SK-N-SH treated with all-trans-retinoic acid at 6 μM for 48 hours (cell line): ENCODE data around the gene ADAMTS15.

Experiments used
- ARNTL ChIP-seq: fragments of 450-650 bp; formaldehyde crosslinking; IDR thresholded peaks from 2 replicates; pipeline ENCODE4 v1.5.0; 2020; ENCODE audit warnings: low read depth, mild to moderate bottlenecking, moderate library complexity, borderline replicate concordance
- CREB5 ChIP-seq: fragments of 250-450 bp; sonication (Bioruptor Pico); IDR thresholded peaks from 2 replicates; pipeline ENCODE4 v1.5.1; 2020; ENCODE audit warnings: low read depth, mild to moderate bottlenecking, moderate library complexity
- CSDC2 ChIP-seq: fragments of 250-450 bp; sonication (Bioruptor Pico); IDR thresholded peaks from 2 replicates; pipeline ENCODE4 v1.5.0; 2020; ENCODE audit warnings: mild to moderate bottlenecking, moderate library complexity
- CSRNP3 ChIP-seq: fragments of 250-450 bp; sonication (Bioruptor Pico); IDR thresholded peaks from 2 replicates; pipeline ENCODE4 v1.5.1; 2021; ENCODE audit warnings: mild to moderate bottlenecking, moderate library complexity
- ESRRG ChIP-seq: fragments of 250-450 bp; sonication (Bioruptor Pico); IDR thresholded peaks from 2 replicates; pipeline ENCODE4 v1.6.1; 2021; ENCODE audit warnings: mild to moderate bottlenecking
- OSR1 ChIP-seq: fragments of 250-450 bp; sonication (Bioruptor Pico); IDR thresholded peaks from 2 replicates; pipeline ENCODE4 v1.8.0; 2022; ENCODE audit warnings: moderate library complexity, mild to moderate bottlenecking, inconsistent platforms
- PATZ1 ChIP-seq: fragments of 250-450 bp; sonication (Bioruptor Pico); IDR thresholded peaks from 2 replicates; pipeline ENCODE4 v1.8.0; 2020; ENCODE audit warnings: mild to moderate bottlenecking, moderate library complexity, borderline replicate concordance
- POU6F1 ChIP-seq: fragments of 250-450 bp; sonication (Bioruptor Pico); IDR thresholded peaks from 2 replicates; pipeline ENCODE4 v1.8.0; 2021; ENCODE audit warnings: low read depth, mild to moderate bottlenecking, moderate library complexity, borderline replicate concordance
- PPARA ChIP-seq: fragments of 250-450 bp; sonication (Bioruptor Pico); IDR thresholded peaks from 2 replicates; pipeline ENCODE4 v1.5.0; 2020; ENCODE audit warnings: mild to moderate bottlenecking, borderline replicate concordance
- RARB ChIP-seq: fragments of 250-450 bp; sonication (Bioruptor Pico); IDR thresholded peaks from 2 replicates; pipeline ENCODE4 v1.8.0; 2021; ENCODE audit warnings: mild to moderate bottlenecking, moderate library complexity
- SNAI2 ChIP-seq: fragments of 250-450 bp; sonication (Bioruptor Pico); IDR thresholded peaks from 2 replicates; pipeline ENCODE4 v1.5.0; 2020; ENCODE audit warnings: mild to moderate bottlenecking, moderate library complexity
- TCF4 ChIP-seq: fragments of 250-450 bp; sonication (Bioruptor Pico); IDR thresholded peaks from 2 replicates; pipeline ENCODE4 v1.8.0; 2021; ENCODE audit warnings: mild to moderate bottlenecking, moderate library complexity, borderline replicate concordance
- ZC3H10 ChIP-seq: fragments of 250-450 bp; sonication (Bioruptor Pico); IDR thresholded peaks from 2 replicates; pipeline ENCODE4 v1.5.1; 2021; ENCODE audit warnings: mild to moderate bottlenecking, moderate library complexity
- ZFP30 ChIP-seq: fragments of 450-650 bp; formaldehyde crosslinking; IDR thresholded peaks from 2 replicates; pipeline ENCODE4 v1.5.0; 2022; ENCODE audit warnings: mild to moderate bottlenecking, moderate library complexity

GRCh38 chr11:130415731-130416529, 32.5 kb upstream of the ADAMTS15 start:
- TF ChIP-seq PPARA (CRISPR knock-in tag) = no peak
- no peak for TF ChIP-seq TCF4 (CRISPR knock-in tag)
- TF ChIP-seq ESRRG = no peak
- no peak for TF ChIP-seq CREB5
- TF ChIP-seq OSR1 (CRISPR knock-in tag) = no peak
- no peak for TF ChIP-seq ZFP30 (CRISPR knock-in tag)
- no peak for TF ChIP-seq CSRNP3 (CRISPR knock-in tag)
- TF ChIP-seq SNAI2 (CRISPR knock-in tag) = no peak
- TF ChIP-seq POU6F1 (CRISPR knock-in tag) = no peak
- TF ChIP-seq PATZ1 (CRISPR knock-in tag) = no peak
- no peak for TF ChIP-seq RARB
- no peak for TF ChIP-seq CSDC2
- no peak for TF ChIP-seq ZC3H10
- no peak for TF ChIP-seq ARNTL (CRISPR knock-in tag)
